Duodenal mucosa (tissue), 2 donors: ENCODE data around the gene RNASEH1.
"Not testable (repeated sequence)": the region's sequence is repeated elsewhere in the genome, so short reads cannot be mapped to it uniquely, and the experiment has no call there.

Experiments
- H3K27ac ChIP-seq: one replicate; pipeline ENCODE4 v1.7.0; 2013; ENCODE audit warnings: low read depth, low read length
- H3K27me3 ChIP-seq, 2 donors: one replicate each; pipeline ENCODE4 v1.7.0; 2013; ENCODE audit warnings: low read length in 2 of 2, control low read depth in 1 of 2; ENCODE audit not compliant: insufficient read depth in 2 of 2, control insufficient read depth in 1 of 2
- H3K36me3 ChIP-seq, 2 donors: one replicate each; pipeline ENCODE4 v1.7.0; 2013; ENCODE audit warnings: low read length in 2 of 2, control low read depth in 1 of 2; ENCODE audit not compliant: insufficient read depth in 2 of 2, control insufficient read depth in 1 of 2
- H3K4me1 ChIP-seq, 2 donors: one replicate each; pipeline ENCODE4 v1.7.0; 2013; ENCODE audit warnings: low read length in 2 of 2, control low read depth in 1 of 2; ENCODE audit not compliant: insufficient read depth in 2 of 2, control insufficient read depth in 1 of 2
- H3K4me3 ChIP-seq, 2 donors: one replicate each; pipeline ENCODE4 v1.7.0; 2013; ENCODE audit warnings: low read length in 2 of 2, low read depth in 1 of 2
- H3K9ac ChIP-seq, 2 donors: one replicate each; pipeline ENCODE4 v1.7.0; 2013; ENCODE audit warnings: low read length in 2 of 2, low read depth in 1 of 2
- H3K9me3 ChIP-seq, 2 donors: one replicate each; pipeline ENCODE4 v1.7.0; 2013; ENCODE audit warnings: low read length in 2 of 2, control low read depth in 1 of 2; ENCODE audit not compliant: control insufficient read depth in 1 of 2

RNASEH1 gene

DNA sequence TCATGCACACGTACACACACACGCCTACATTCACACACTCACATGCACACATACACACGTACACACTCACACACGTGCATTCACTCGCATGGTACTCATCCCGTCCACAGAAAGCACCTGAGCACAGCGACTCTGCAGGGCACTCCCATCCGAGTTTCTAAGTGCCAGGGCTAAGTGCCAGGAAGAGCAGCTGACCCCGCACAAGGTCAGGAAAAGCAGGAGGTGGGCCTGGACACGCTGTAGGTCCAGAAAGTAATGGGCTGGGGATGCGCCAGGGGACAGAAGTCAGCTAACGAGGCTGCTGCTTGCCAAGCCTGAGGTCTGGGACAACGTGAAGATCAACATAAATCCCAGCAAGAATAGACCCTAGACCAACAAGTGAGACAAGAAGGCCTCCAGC lies 54.6 kb downstream of the RNASEH1 start:
- H3K4me1 ChIP-seq: no peaks in the 10 kb centered on the region
- H3K36me3 ChIP-seq: peaks cover 31 to 60% of the 10 kb centered on the region in 2 donors
- H3K27ac ChIP-seq: no peak overlapping the region
- no peak overlapping the region for H3K4me3 ChIP-seq
- H3K27me3 ChIP-seq: no peaks in the 10 kb centered on the region
- H3K9me3 ChIP-seq: no peaks in the 10 kb centered on the region
- no peak overlapping the region for H3K9ac ChIP-seq

GRCh38 chr2:3503046-3503445 lies 55.1 kb downstream of the RNASEH1 start:
- Histone ChIP-seq H3K4me1 (no peaks in the 10 kb centered on the region), H3K27me3 (no peaks in the 10 kb centered on the region), H3K27ac (no peak overlapping the region), H3K36me3 (peaks cover 35 to 63% of the 10 kb centered on the region in 2 donors), H3K4me3 (no peak overlapping the region), H3K9ac (no peak overlapping the region), H3K9me3 (no peaks in the 10 kb centered on the region)

GRCh38 chr2:3500326-3500899 lies 57.7 kb downstream of the RNASEH1 start:
- H3K4me1 ChIP-seq: no peaks in the 10 kb centered on the region
- H3K27me3 ChIP-seq: no peaks in the 10 kb centered on the region
- H3K4me3 ChIP-seq: no peak overlapping the region
- no peak overlapping the region for H3K27ac ChIP-seq
- no peak overlapping the region for H3K9ac ChIP-seq
- H3K9me3 ChIP-seq: no peaks in the 10 kb centered on the region
- H3K36me3 ChIP-seq: peaks cover 39 to 69% of the 10 kb centered on the region in 2 donors

- Histone ChIP-seq H3K9me3 (no peaks in the 10 kb centered on the region), H3K4me3 (no peak overlapping the region), H3K27ac (no peak overlapping the region), H3K27me3 (no peaks in the 10 kb centered on the region), H3K4me1 (no peaks in the 10 kb centered on the region), H3K9ac (no peak overlapping the region), H3K36me3 (peaks cover 35 to 64% of the 10 kb centered on the region in 2 donors)
These were observed 59.2 kb downstream of the RNASEH1 start for GRCh38 chr2:3498783-3499394.

GRCh38 chr2:3496708-3497080 lies 61.4 kb downstream of the RNASEH1 start:
- not testable (repeated sequence) for H3K9me3 ChIP-seq, H3K4me1 ChIP-seq, H3K4me3 ChIP-seq, H3K27me3 ChIP-seq, H3K27ac ChIP-seq, H3K9ac ChIP-seq
- H3K36me3 ChIP-seq: peaks cover 23 to 50% of the 10 kb centered on the region in 2 donors
